ENCODE measurements around the gene CDC14B. TPM values are rescaled to one million over a fixed set of nuclear protein-coding genes. Genes with fewer than 3 reads are reported as not detected.

Gene CDC14B
- total and polyA plus RNA-seq, 3 donors from 2014 or later: 33.1 to 44.0 (median 33.7) TPM

GRCh38 chr9:96485280-96485679 is 134.4 kb downstream of the CDC14B start:
- H3K27me3 ChIP-seq: no peaks in the 10 kb centered on the region
- H3K4me1 ChIP-seq: peaks cover 19% of the 10 kb centered on the region
- no peak overlapping the region for H3K4me3 ChIP-seq
- H3K9me3 ChIP-seq: no peaks in the 10 kb centered on the region
- no peaks in the 10 kb centered on the region for H3K36me3 ChIP-seq (ENCODE audit: low read depth, missing control alignments)
- intact Hi-C loops (cut with DNase I; ENCODE audit: low total_unique reads): no loop called here
- DNase-seq: no peak
- no peak for TF ChIP-seq POLR2A (IDR thresholded peaks at IDR 0.05)
- TF ChIP-seq, protein P1, sequence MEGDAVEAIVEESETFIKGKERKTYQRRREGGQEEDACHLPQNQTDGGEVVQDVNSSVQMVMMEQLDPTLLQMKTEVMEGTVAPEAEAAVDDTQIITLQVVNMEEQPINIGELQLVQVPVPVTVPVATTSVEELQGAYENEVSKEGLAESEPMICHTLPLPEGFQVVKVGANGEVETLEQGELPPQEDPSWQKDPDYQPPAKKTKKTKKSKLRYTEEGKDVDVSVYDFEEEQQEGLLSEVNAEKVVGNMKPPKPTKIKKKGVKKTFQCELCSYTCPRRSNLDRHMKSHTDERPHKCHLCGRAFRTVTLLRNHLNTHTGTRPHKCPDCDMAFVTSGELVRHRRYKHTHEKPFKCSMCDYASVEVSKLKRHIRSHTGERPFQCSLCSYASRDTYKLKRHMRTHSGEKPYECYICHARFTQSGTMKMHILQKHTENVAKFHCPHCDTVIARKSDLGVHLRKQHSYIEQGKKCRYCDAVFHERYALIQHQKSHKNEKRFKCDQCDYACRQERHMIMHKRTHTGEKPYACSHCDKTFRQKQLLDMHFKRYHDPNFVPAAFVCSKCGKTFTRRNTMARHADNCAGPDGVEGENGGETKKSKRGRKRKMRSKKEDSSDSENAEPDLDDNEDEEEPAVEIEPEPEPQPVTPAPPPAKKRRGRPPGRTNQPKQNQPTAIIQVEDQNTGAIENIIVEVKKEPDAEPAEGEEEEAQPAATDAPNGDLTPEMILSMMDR (IDR thresholded peaks at IDR 0.05): no peak
- H3K27ac ChIP-seq: no peak overlapping the region
- WGBS, 2 donors: 91 to 94% methylated on average over 15 to 16 of the region's 16 CpGs

GRCh38 chr9:96484521-96484931 is 135.1 kb downstream of the CDC14B start:
- intact Hi-C loops (cut with DNase I; ENCODE audit: low total_unique reads): no loop called here
- H3K4me3 ChIP-seq: no peak overlapping the region
- H3K9me3 ChIP-seq: no peaks in the 10 kb centered on the region
- TF ChIP-seq, protein P1 (IDR thresholded peaks at IDR 0.05): no peak
- no peak for TF ChIP-seq POLR2A (IDR thresholded peaks at IDR 0.05)
- no peaks in the 10 kb centered on the region for H3K27me3 ChIP-seq
- DNase-seq: no peak
- peaks cover 19% of the 10 kb centered on the region for H3K4me1 ChIP-seq
- 85 to 90% methylated on average over 4 of the region's 4 CpGs for WGBS, 2 donors
- H3K27ac ChIP-seq: no peak overlapping the region
- no peaks in the 10 kb centered on the region for H3K36me3 ChIP-seq (ENCODE audit: low read depth, missing control alignments)

GRCh38 chr9:96483733-96484390 is 135.8 kb downstream of the CDC14B start:
- Histone ChIP-seq H3K27me3 (no peaks in the 10 kb centered on the region), H3K36me3 (ENCODE audit: low read depth, missing control alignments) (no peaks in the 10 kb centered on the region), H3K4me3 (no peak overlapping the region), H3K4me1 (peaks cover 19% of the 10 kb centered on the region), H3K9me3 (no peaks in the 10 kb centered on the region), H3K27ac (no peak overlapping the region)
- intact Hi-C loops (cut with DNase I; ENCODE audit: low total_unique reads): no loop called here
- no peak for DNase-seq
- WGBS, 2 donors: 37 to 53% methylated on average over 3 of the region's 3 CpGs
- TF ChIP-seq, protein P1 (IDR thresholded peaks at IDR 0.05): no peak
- TF ChIP-seq POLR2A (IDR thresholded peaks at IDR 0.05): no peak

GRCh38 chr9:96483197-96483596 is 136.4 kb downstream of the CDC14B start:
- peaks cover 19% of the 10 kb centered on the region for H3K4me1 ChIP-seq
- H3K36me3 ChIP-seq (ENCODE audit: low read depth, missing control alignments): no peaks in the 10 kb centered on the region
- no peak overlapping the region for H3K4me3 ChIP-seq

More at GRCh38 chr9:96483197-96483596, 136.4 kb downstream of the CDC14B start:
- DNase-seq: no peak
- no peak overlapping the region for H3K27ac ChIP-seq
- 83 to 85% methylated on average over 4 of the region's 4 CpGs for WGBS, 2 donors
- intact Hi-C loops (cut with DNase I; ENCODE audit: low total_unique reads): no loop called here
- no peaks in the 10 kb centered on the region for H3K9me3 ChIP-seq
- TF ChIP-seq, protein P1 (IDR thresholded peaks at IDR 0.05): no peak
- no peak for TF ChIP-seq POLR2A (IDR thresholded peaks at IDR 0.05)
- no peaks in the 10 kb centered on the region for H3K27me3 ChIP-seq
